GM23338 (cell line): ENCODE data around the gene CEP55. TPM values are rescaled to one million over a fixed set of nuclear protein-coding genes. Genes with fewer than 3 reads are reported as not detected.

ENCODE experiments used
- ATAC-seq: fragments of 200-7000 bp; cut with Tn5 transposase; 3 replicates; pipeline ENCODE4 v1.9.1; 2020
- DNase-seq: peaks from one replicate; pipeline ENCODE4 v3.0.0-alpha.2; 2015; ENCODE audit warnings: low spot score
- H2AFZ ChIP-seq: fragments of 200-600 bp; sonication (generic); 2 replicates; pipeline ENCODE4 v1.8.0; 2016; ENCODE audit warnings: antibody characterized with exemption, mild to moderate bottlenecking, moderate library complexity
- H3F3A ChIP-seq: fragments of 200-600 bp; sonication (generic); replicated peaks from 2 replicates; pipeline ENCODE4 v1.8.0; 2017; ENCODE audit warnings: antibody characterized with exemption, mixed run types, low read depth
- H3K27ac ChIP-seq: fragments of 200-600 bp; sonication (generic); 2 replicates; pipeline ENCODE4 v1.6.1; 2016; ENCODE audit warnings: low read depth
- H3K27me3 ChIP-seq: fragments of 200-600 bp; sonication (generic); 2 replicates; pipeline ENCODE4 v1.8.0; 2016; ENCODE audit warnings: mild to moderate bottlenecking, mixed run types, moderate library complexity; ENCODE audit not compliant: insufficient read depth
- H3K36me3 ChIP-seq: fragments of 200-600 bp; sonication (generic); 2 replicates; pipeline ENCODE4 v1.8.0; 2016; ENCODE audit warnings: mild to moderate bottlenecking; ENCODE audit not compliant: insufficient read depth
- H3K4me1 ChIP-seq: fragments of 200-600 bp; sonication (generic); 2 replicates; pipeline ENCODE4 v1.8.0; 2016; ENCODE audit warnings: mild to moderate bottlenecking, moderate library complexity; ENCODE audit not compliant: insufficient read depth
- H3K4me2 ChIP-seq: fragments of 200-600 bp; sonication (generic); 2 replicates; pipeline ENCODE4 v1.7.1; 2017; ENCODE audit warnings: mixed run types
- H3K4me3 ChIP-seq: fragments of 200-600 bp; sonication (generic); 2 replicates; pipeline ENCODE4 v1.6.1; 2016; ENCODE audit warnings: mixed run types
- H3K79me2 ChIP-seq: fragments of 200-600 bp; sonication (generic); replicated peaks from 2 replicates; pipeline ENCODE4 v1.8.0; 2017; ENCODE audit warnings: mild to moderate bottlenecking; ENCODE audit not compliant: insufficient read depth
- H3K9me2 ChIP-seq: fragments of 200-600 bp; sonication (generic); 2 replicates; pipeline ENCODE4 v1.8.0; 2017; ENCODE audit not compliant: insufficient read depth
- H4K20me1 ChIP-seq: fragments of 200-600 bp; sonication (generic); replicated peaks from 2 replicates; pipeline ENCODE4 v1.8.0; 2017; ENCODE audit warnings: mild to moderate bottlenecking; ENCODE audit not compliant: insufficient read depth
- H3K27ac Mint-ChIP-seq: 2 replicates; pipeline ENCODE4 v1.8.0; 2020; ENCODE audit warnings: inconsistent platforms, mild to moderate bottlenecking, moderate library complexity, mixed read lengths
- H3K27me3 Mint-ChIP-seq: 3 replicates; pipeline ENCODE4 v1.8.0; 2022; ENCODE audit warnings: low read depth, mild to moderate bottlenecking, moderate library complexity, mixed read lengths, inconsistent platforms; ENCODE audit not compliant: insufficient read depth, poor library complexity
- H3K36me3 Mint-ChIP-seq: 3 replicates; pipeline ENCODE4 v1.8.0; 2021; ENCODE audit warnings: low read depth, mild to moderate bottlenecking, inconsistent platforms, moderate library complexity, mixed read lengths
- H3K4me1 Mint-ChIP-seq: 3 replicates; pipeline ENCODE4 v1.8.0; 2020; ENCODE audit warnings: mild to moderate bottlenecking, inconsistent platforms, mixed read lengths
- H3K4me3 Mint-ChIP-seq: 3 replicates; pipeline ENCODE4 v1.8.0; 2021; ENCODE audit warnings: moderate library complexity, mild to moderate bottlenecking, inconsistent platforms, mixed read lengths
- H3K9me3 Mint-ChIP-seq: 3 replicates; pipeline ENCODE4 v1.8.0; 2020; ENCODE audit warnings: moderate library complexity, mild to moderate bottlenecking, inconsistent platforms, mixed read lengths
- CREB1 ChIP-seq: fragments of 250-450 bp; sonication (Bioruptor Pico); IDR thresholded peaks from 2 replicates; pipeline ENCODE4 v1.5.0; 2020; ENCODE audit warnings: low read depth, mild to moderate bottlenecking, moderate library complexity
- CTCF ChIP-seq, 2 experiments: fragments of 200-600 bp in 1 of 2; sonication (generic) in 1 of 2; conservative IDR thresholded peaks; 2 replicates each; pipeline versions ENCODE4 v1.5.1 to v1.6.1; 2016 to 2017; ENCODE audit warnings: antibody characterized with exemption in 2 of 2, low read depth in 2 of 2, mild to moderate bottlenecking in 2 of 2, moderate library complexity in 1 of 2
- EZH2 ChIP-seq: fragments of 200-600 bp; sonication (generic); IDR thresholded peaks from one replicate; pipeline ENCODE4 v1.8.0; 2017; ENCODE audit warnings: antibody characterized with exemption, mild to moderate bottlenecking, low read depth; ENCODE audit not compliant: unreplicated experiment
- EZH2phosphoT487 ChIP-seq: fragments of 200-600 bp; sonication (generic); IDR thresholded peaks from one replicate; pipeline ENCODE4 v1.8.1; 2018; ENCODE audit warnings: antibody characterized with exemption; ENCODE audit not compliant: unreplicated experiment
- JUNB ChIP-seq: IDR thresholded peaks from one replicate; pipeline ENCODE4 v1.6.1; 2016; ENCODE audit warnings: antibody characterized with exemption; ENCODE audit not compliant: unreplicated experiment
- NANOG ChIP-seq: IDR thresholded peaks from 2 replicates; pipeline ENCODE4 v1.6.1; 2016; ENCODE audit warnings: antibody characterized with exemption, borderline replicate concordance
- POLR2AphosphoS5 ChIP-seq: IDR thresholded peaks from 2 replicates; pipeline ENCODE4 v1.6.1; 2016; ENCODE audit warnings: antibody characterized with exemption, low read depth
- STAT1 ChIP-seq: IDR thresholded peaks from one replicate; pipeline ENCODE4 v1.6.1; 2016; ENCODE audit warnings: antibody characterized with exemption; ENCODE audit not compliant: unreplicated experiment
- ZNF114 ChIP-seq: fragments of 250-450 bp; sonication (Bioruptor Pico); IDR thresholded peaks from 2 replicates; pipeline ENCODE4 v1.5.0; 2020; ENCODE audit warnings: mild to moderate bottlenecking, moderate library complexity
- ZNF331 ChIP-seq: fragments of 250-450 bp; sonication (Bioruptor Pico); IDR thresholded peaks from 2 replicates; pipeline ENCODE4 v1.5.0; 2020; ENCODE audit warnings: low read depth, mild to moderate bottlenecking, moderate library complexity
- polyA plus RNA-seq: library from polyadenylated mRNA; unstranded; fragments of >200 nt; fragmentation: Nextera tagmentation; extraction: Ambion mirVana; gene quantifications from 2 replicates; pipeline ENCODE4 v1.2.1, GENCODE V29; 2016
- total RNA-seq: library from RNA; depleted of rRNA; stranded (reverse); fragments of >200 nt; shearing (Covaris generic); gene quantifications from 2 replicates; pipeline ENCODE4 v1.2.3, GENCODE V29; 2014
- TF ChIP-seq, protein P1 (sequence below): fragments of 250-450 bp; sonication (Bioruptor Pico); IDR thresholded peaks from 2 replicates; pipeline ENCODE4 v1.5.0; 2020; ENCODE audit warnings: mild to moderate bottlenecking, moderate library complexity
- TF ChIP-seq, protein P2 (sequence below): IDR thresholded peaks from 2 replicates; pipeline ENCODE4 v1.6.1; 2016; ENCODE audit warnings: antibody characterized with exemption
- TF ChIP-seq, protein P3 (sequence below): IDR thresholded peaks from one replicate; pipeline ENCODE4 v1.6.1; 2018; ENCODE audit warnings: antibody characterized with exemption; ENCODE audit not compliant: unreplicated experiment

CEP55 gene
- total and polyA plus RNA-seq, 2 experiments from 2014 or later = 12.4 to 22.4 TPM

DNA sequence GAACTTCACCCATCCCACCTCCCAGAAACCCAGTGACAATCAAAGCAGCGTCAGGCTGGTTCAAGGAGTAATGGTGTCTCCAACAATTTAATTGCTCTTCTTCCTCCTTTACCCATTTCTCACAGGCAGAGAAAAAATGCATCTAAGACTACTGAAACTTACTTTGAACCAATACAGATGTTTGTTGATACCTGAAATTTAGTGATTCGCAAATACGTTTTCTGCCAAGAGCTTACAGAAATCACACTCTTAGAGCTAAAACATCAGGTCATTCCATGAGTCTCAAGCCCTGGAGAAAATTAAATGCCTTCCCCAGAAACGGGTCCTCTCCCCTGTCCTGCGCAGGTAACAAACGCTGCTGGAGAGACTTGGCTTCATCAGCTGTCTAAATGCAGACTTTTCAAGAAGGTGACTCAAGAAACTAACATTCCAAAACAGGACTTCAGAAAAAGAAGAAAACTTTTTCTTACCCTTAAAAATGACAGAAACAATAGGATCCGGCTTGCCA, 14.7 kb upstream of the CEP55 start:
- H3K27ac ChIP-seq = no peak overlapping the region
- H3K4me1 ChIP-seq = peaks cover 6% of the 10 kb centered on the region; the same call in 1 of the 2 replicates
- Mint-ChIP-seq H3K4me1 (peaks cover 14% of the 10 kb centered on the region; the same call in 2 of the 3 replicates), H3K9me3 (no peaks in the 10 kb centered on the region), H3K27ac (no peak overlapping the region), H3K36me3 (no peaks in the 10 kb centered on the region), H3K4me3 (peak overlapping the region; percentile 79), H3K27me3 (peaks cover 4% of the 10 kb centered on the region)
- H3K4me3 ChIP-seq = peak overlapping the region; percentile 55
- DNase-seq (peak; percentile 35), ATAC-seq (peak; percentile 61)
- no peaks in the 10 kb centered on the region for H3K79me2 ChIP-seq
- TF ChIP-seq ZNF114 (CRISPR knock-in tag) (no peak), EZH2phosphoT487 (no peak), JUNB (no peak), CREB1 (no peak), POLR2AphosphoS5 (no peak), ZNF331 (CRISPR knock-in tag) (no peak), EZH2 (no peak), NANOG (no peak), STAT1 (no peak), CTCF (conservative IDR thresholded peaks at IDR 0.05; ENCODE audit: low read depth in 2 of 2) (no peak)
- TF ChIP-seq, protein P1, sequence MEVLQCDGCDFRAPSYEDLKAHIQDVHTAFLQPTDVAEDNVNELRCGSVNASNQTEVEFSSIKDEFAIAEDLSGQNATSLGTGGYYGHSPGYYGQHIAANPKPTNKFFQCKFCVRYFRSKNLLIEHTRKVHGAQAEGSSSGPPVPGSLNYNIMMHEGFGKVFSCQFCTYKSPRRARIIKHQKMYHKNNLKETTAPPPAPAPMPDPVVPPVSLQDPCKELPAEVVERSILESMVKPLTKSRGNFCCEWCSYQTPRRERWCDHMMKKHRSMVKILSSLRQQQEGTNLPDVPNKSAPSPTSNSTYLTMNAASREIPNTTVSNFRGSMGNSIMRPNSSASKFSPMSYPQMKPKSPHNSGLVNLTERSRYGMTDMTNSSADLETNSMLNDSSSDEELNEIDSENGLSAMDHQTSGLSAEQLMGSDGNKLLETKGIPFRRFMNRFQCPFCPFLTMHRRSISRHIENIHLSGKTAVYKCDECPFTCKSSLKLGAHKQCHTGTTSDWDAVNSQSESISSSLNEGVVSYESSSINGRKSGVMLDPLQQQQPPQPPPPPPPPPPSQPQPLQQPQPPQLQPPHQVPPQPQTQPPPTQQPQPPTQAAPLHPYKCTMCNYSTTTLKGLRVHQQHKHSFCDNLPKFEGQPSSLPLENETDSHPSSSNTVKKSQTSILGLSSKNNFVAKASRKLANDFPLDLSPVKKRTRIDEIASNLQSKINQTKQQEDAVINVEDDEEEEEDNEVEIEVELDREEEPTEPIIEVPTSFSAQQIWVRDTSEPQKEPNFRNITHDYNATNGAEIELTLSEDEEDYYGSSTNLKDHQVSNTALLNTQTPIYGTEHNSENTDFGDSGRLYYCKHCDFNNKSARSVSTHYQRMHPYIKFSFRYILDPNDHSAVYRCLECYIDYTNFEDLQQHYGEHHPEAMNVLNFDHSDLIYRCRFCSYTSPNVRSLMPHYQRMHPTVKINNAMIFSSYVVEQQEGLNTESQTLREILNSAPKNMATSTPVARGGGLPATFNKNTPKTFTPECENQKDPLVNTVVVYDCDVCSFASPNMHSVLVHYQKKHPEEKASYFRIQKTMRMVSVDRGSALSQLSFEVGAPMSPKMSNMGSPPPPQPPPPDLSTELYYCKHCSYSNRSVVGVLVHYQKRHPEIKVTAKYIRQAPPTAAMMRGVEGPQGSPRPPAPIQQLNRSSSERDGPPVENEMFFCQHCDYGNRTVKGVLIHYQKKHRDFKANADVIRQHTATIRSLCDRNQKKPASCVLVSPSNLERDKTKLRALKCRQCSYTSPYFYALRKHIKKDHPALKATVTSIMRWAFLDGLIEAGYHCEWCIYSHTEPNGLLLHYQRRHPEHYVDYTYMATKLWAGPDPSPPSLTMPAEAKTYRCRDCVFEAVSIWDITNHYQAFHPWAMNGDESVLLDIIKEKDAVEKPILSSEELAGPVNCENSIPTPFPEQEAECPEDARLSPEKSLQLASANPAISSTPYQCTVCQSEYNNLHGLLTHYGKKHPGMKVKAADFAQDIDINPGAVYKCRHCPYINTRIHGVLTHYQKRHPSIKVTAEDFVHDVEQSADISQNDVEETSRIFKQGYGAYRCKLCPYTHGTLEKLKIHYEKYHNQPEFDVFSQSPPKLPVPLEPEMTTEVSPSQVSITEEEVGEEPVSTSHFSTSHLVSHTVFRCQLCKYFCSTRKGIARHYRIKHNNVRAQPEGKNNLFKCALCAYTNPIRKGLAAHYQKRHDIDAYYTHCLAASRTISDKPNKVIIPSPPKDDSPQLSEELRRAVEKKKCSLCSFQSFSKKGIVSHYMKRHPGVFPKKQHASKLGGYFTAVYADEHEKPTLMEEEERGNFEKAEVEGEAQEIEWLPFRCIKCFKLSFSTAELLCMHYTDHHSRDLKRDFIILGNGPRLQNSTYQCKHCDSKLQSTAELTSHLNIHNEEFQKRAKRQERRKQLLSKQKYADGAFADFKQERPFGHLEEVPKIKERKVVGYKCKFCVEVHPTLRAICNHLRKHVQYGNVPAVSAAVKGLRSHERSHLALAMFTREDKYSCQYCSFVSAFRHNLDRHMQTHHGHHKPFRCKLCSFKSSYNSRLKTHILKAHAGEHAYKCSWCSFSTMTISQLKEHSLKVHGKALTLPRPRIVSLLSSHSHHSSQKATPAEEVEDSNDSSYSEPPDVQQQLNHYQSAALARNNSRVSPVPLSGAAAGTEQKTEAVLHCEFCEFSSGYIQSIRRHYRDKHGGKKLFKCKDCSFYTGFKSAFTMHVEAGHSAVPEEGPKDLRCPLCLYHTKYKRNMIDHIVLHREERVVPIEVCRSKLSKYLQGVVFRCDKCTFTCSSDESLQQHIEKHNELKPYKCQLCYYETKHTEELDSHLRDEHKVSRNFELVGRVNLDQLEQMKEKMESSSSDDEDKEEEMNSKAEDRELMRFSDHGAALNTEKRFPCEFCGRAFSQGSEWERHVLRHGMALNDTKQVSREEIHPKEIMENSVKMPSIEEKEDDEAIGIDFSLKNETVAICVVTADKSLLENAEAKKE (CRISPR knock-in tag) = no peak
- TF ChIP-seq, protein P2, sequence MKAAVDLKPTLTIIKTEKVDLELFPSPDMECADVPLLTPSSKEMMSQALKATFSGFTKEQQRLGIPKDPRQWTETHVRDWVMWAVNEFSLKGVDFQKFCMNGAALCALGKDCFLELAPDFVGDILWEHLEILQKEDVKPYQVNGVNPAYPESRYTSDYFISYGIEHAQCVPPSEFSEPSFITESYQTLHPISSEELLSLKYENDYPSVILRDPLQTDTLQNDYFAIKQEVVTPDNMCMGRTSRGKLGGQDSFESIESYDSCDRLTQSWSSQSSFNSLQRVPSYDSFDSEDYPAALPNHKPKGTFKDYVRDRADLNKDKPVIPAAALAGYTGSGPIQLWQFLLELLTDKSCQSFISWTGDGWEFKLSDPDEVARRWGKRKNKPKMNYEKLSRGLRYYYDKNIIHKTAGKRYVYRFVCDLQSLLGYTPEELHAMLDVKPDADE = no peak
- TF ChIP-seq, protein P3, sequence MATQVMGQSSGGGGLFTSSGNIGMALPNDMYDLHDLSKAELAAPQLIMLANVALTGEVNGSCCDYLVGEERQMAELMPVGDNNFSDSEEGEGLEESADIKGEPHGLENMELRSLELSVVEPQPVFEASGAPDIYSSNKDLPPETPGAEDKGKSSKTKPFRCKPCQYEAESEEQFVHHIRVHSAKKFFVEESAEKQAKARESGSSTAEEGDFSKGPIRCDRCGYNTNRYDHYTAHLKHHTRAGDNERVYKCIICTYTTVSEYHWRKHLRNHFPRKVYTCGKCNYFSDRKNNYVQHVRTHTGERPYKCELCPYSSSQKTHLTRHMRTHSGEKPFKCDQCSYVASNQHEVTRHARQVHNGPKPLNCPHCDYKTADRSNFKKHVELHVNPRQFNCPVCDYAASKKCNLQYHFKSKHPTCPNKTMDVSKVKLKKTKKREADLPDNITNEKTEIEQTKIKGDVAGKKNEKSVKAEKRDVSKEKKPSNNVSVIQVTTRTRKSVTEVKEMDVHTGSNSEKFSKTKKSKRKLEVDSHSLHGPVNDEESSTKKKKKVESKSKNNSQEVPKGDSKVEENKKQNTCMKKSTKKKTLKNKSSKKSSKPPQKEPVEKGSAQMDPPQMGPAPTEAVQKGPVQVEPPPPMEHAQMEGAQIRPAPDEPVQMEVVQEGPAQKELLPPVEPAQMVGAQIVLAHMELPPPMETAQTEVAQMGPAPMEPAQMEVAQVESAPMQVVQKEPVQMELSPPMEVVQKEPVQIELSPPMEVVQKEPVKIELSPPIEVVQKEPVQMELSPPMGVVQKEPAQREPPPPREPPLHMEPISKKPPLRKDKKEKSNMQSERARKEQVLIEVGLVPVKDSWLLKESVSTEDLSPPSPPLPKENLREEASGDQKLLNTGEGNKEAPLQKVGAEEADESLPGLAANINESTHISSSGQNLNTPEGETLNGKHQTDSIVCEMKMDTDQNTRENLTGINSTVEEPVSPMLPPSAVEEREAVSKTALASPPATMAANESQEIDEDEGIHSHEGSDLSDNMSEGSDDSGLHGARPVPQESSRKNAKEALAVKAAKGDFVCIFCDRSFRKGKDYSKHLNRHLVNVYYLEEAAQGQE = no peak
- peak overlapping the region; percentile 76 for H3K4me2 ChIP-seq
- H3K9me2 ChIP-seq = no peaks in the 10 kb centered on the region
- H2AFZ ChIP-seq = peak overlapping the region; percentile 56
- peaks cover 17% of the 10 kb centered on the region for H3K27me3 ChIP-seq
- H4K20me1 ChIP-seq = no peaks in the 10 kb centered on the region
- H3K36me3 ChIP-seq = no peaks in the 10 kb centered on the region
- H3F3A ChIP-seq = no peaks in the 10 kb centered on the region
